ENCODE results near the gene IDNK. TPM values are rescaled to one million over a fixed set of nuclear protein-coding genes. Genes with fewer than 3 reads are reported as not detected.

Gene IDNK
- polyA plus RNA-seq, 3 donors = 5.0 to 15.0 (median 6.9) TPM

DNA sequence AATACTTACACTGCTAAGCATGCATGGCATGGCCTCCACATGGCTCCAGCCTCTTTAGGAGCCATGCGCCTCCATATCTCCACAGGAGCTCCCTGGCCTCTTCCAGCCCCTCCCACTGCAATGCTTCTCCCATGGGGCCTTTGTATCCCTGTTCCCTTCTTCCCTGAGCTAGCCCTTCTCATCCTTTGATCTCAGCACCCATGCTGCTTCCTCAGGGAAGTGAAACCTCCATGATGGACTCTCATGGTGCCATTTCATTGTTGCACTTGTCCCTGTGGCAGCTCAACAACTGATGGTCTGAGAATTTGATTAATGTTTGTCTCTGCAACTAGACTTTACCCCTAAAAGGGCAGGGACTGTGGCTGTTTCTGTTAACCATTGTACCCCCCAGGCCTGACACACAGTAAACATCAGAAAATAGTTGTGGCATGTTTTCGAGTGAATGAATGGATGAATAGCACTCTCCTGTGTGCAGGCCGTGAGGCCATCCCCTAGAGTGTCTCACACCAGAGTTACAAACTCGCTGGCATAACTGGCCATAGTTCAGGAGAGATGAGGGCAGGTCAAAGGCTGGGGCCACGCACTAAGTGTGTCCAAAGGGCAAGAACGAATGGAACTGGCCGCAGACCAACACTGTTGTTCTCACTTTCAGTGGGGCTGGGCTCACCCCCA, 6.6 kb downstream of the IDNK start:
- no peak overlapping the region for H3K27ac ChIP-seq (ENCODE audit: low read depth, low read length)
- 84 to 89% (median 86%) methylated on average over 7 of the region's 7 CpGs for WGBS, 3 donors

DNA sequence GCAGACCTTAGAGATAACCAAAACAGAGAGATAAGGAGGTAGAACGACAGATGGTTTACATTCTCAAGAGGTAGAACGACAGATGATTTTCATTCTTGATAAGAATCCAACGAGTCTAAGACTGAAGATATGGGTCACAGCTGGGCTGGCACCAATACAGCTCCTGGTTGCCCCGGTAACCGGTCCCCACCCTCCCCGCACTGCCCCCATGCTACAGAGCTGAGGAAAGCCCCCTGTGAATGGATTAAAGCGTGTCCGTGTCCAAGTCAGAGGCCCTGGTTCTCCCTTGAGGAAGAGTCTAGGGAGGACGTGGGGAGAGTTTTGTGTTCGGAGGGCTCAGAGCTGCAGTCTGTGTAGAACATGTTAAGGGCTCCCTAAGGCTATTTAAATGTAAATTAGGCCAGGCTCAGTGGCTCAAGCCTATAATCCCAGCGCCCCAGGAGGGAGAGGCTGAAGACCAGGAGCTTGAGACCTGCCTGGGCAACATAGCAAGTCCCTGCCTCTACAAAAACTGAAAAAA, 8.1 kb downstream of the IDNK start:
- WGBS, 3 donors = 44 to 55% (median 52%) methylated on average over 11 of the region's 11 CpGs

DNA sequence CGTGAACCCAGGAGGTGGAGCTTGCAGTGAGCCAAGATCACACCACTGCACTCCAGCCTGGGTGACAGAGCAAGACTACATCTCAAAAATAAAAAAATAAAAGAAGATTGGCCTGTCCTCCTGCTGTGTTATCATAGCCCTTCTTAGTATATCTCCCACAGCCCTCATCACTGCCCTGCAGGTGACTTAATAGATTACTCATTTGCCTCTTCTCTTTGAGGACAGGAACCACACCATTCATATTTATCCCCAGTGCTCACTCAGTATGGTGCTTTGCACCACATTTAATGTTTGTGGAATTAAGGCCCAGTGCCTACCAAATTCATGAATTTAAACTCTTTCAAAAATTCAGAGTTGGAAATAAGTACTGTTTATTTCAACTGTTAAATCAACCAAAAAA, 10.3 kb downstream of the IDNK start:
- 90 to 100% (median 100%) methylated on average over 1 of the region's 1 CpG for WGBS, 3 donors

More for the DNA sequence above, 8.1 kb downstream of the IDNK start:
- no peak overlapping the region for H3K27ac ChIP-seq (ENCODE audit: low read depth, low read length)

DNA sequence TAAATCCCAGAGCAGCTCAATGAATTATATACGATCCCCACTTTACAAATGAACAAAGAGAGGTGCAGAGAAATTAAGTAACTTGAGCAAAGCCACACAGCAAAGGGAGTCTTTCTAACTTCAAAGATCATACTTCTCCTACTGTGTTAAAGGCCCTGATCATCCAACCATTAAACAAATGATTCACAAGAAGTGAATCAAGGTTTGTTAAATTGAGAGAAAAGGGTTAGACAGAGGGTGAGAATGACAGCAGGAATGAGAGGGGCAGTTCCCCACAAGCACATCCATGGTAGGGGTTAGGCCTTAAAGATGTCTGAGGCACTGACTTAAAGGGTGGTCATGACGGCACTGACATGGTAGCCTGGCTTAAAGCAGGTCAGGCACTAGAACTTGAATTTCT, 10.7 kb downstream of the IDNK start:
- 95 to 97% (median 95%) methylated on average over 2 of the region's 2 CpGs for whole genome bisulfite sequencing, 3 donors
- no peak overlapping the region for H3K27ac ChIP-seq (ENCODE audit: low read depth, low read length)

More for the DNA sequence above, 10.3 kb downstream of the IDNK start:
- no peak overlapping the region for H3K27ac ChIP-seq (ENCODE audit: low read depth, low read length)

DNA sequence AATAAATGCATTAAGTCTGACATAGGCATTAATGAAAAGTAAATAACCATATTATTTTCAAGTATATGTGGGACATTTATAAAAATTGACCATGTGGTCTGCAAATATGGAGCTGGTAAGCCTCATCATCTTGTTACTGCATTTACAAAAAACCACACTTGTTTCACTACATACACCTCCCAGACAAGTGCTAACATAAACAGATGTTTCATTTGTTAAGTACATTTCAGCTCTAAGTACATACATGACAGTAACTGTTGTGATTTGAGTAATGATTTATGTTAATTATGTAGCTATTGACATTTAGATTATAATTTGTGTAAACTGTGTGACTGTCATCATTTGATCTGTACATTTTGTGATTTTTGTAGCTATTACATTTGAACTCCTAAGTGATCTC, 13.9 kb downstream of the IDNK start:
- no peak overlapping the region for H3K27ac ChIP-seq (ENCODE audit: low read depth, low read length)

DNA sequence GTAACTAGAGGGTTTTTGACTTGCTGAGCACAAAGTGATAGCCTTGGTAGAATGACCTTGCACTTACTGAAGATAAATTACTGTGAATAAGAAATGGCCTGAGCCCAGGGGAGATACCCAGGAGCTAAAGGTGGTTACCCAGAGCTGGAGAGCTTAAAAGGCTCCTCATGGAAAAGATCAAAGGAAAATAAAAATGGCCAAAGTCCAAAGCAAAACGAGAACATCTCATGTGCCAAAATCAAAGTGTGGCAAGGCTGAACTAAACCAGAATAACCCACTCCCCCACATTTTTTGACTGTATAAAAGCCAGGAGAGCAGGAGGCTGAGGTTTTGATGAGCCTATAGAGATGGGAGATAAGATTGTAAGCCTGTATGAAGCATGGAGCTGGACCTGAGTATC, 14.4 kb downstream of the IDNK start:
- WGBS, 3 donors = 19 to 65% (median 55%) methylated on average over 1 of the region's 1 CpG

DNA sequence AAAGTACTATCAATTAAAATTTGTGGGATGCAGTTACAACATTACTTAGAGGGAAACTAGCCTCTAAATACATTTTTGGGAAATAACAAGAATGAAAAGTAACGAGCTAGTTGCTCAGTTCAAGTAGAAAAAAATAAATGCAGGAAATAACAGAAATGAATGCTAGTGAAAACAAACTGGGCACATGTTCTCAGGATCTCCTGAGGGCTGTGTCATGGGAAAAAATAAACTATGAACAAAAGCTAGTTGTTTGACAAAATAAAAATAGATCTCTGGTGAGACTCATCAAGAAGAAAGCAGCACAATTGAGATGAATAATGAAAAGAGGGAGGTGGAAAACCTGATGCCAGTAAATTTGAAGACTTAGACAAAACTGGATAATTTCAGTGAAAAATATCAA, 16.3 kb downstream of the IDNK start:
- 37 to 79% (median 54%) methylated on average over 1 of the region's 1 CpG for WGBS, 3 donors

More for the DNA sequence above, 14.4 kb downstream of the IDNK start:
- no peak overlapping the region for H3K27ac ChIP-seq (ENCODE audit: low read depth, low read length)

DNA sequence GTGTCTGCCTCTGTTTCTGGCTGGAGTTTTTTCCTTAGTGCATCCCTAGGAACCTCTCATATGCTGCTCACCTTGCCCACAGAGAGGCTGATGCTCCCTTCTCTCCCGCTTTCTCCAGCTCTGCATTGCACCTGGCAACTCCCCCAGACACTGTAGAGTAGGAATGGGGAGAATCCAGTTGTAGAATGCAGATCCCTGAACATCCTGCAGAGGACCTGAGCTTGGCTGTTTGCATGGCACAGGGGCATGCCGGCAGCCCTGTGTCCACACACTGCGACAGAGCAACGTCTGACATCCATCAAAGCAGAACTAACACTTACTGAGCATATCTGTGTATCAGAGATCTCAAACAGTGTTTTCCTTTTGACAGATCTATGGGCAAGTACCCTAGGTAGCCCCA, 19.9 kb downstream of the IDNK start:
- no peak overlapping the region for H3K27ac ChIP-seq (ENCODE audit: low read depth, low read length)
- WGBS, 3 donors = 68 to 80% (median 75%) methylated on average over 4 of the region's 4 CpGs

More for the DNA sequence above, 16.3 kb downstream of the IDNK start:
- H3K27ac ChIP-seq (ENCODE audit: low read depth, low read length) = no peak overlapping the region

DNA sequence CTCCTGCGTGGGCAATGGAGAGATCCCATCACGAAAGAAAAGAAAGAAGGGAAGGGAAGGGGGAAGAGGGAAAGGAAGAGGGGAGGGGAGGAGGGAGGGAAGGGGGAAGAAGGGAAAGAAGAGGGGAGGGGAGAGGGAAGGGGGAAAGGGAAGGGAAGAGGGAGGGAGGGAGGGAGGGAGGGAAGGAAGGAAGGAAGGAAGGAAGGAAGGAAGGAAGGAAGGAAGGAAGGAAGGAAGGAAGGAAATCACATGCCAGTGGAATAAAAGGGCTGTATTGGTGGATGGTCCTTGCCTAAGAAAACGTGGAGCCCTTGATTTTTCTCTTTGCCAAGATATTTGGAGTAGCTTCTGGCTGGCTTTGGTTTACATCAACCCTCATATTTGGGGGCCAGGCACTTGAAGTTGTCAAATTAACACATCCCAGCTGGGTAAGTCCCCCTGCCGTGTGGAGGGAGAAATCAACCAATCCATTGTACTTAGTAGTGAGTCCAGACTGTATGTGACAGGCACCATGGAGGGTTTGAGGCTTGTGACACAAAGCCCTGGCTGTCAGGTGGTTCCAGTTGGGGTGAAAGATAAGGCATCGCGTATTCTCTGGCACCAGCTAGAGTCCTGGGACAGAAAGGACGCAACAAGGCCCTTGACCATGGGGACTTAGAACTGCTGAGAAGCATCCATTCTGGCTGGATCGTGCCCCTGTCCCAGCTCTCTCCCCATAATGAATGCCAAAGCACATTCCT, 23.7 kb downstream of the IDNK start:
- WGBS, 3 donors = 71 to 74% (median 73%) methylated on average over 8 of the region's 8 CpGs
- H3K27ac ChIP-seq (ENCODE audit: low read depth, low read length) = no peak overlapping the region

DNA sequence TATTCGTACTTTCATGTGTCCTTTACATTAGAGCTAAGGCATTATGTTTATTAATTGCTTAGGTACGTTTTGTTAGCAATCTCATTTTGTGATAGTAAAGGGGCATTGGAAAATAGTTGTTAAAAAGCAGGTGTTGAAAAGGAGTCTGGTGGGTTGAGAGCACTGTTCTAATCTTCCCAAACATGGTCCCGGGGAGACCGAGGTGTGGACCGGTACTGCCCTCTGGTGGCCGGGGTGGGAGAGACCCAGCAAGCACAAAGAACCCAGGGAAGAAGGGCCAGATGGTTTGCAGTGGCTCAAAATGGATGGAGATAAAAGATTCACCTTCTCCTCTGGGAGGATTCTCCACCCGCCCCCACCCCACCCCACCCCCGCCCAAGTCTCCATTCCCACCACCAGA, 26.1 kb downstream of the IDNK start:
- 42 to 52% (median 48%) methylated on average over 8 of the region's 8 CpGs for WGBS, 3 donors
- H3K27ac ChIP-seq (ENCODE audit: low read depth, low read length) = no peak overlapping the region

DNA sequence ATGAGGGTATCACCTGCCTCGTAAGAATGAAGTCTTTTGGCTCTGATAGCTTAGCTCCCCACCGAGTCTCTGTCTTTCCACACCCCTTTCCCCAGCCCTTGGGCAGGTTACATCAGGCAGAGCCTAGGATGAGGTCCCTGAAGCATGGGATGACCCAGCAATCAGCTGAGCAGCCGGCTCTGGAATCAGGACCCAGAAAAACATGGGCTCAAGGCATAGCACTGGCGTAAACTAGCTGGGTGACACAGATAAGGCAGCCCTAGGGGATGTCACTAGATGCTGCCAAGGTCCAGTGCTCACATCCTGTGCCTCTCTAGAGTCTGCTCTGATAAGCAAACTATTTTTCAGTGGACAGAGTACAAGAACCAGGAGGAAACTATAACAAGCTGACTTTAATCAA, 26.6 kb downstream of the IDNK start:
- H3K27ac ChIP-seq (ENCODE audit: low read depth, low read length) = no peak overlapping the region
- WGBS, 3 donors = 82 to 89% (median 84%) methylated on average over 4 of the region's 4 CpGs

DNA sequence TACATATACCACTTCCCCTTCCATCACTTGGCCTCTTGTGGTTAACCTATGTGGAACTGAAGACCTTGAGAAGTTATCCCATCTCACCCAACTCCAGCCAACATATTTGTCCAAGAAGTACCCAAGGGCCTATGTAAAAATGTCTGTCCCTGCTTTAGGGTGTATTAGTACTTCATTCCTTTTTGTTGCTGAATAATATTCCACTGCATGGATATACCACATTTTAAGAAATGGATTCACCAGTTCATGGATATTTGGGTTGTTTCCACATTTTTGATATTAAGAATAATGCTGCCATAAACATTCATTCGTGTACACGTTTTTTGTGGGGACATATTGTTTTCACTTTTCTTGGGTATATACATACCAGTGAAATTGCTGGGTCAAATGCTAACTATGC, 28.6 kb downstream of the IDNK start:
- no peak overlapping the region for H3K27ac ChIP-seq (ENCODE audit: low read depth, low read length)
- WGBS, 3 donors = 93 to 99% (median 98%) methylated on average over 2 of the region's 2 CpGs

DNA sequence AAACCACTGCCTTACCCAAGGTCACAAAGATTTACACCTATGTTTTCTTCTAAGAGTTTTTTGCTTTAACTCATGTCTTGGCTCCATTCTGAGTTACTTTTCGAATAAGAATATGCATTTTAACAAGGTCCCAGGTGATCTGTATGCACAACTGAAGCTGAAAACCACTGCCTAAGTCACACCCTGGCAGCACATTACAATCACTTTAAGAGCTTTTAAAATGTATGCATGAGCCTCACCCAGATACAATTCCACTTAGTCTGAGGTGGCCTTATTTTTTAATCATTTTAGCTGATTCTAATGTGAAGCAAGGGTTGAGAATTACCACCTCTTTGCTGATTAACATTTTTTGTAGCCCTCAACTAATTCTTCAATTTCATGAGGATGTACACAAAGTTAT, 29.5 kb downstream of the IDNK start:
- WGBS, 3 donors = 95 to 99% (median 97%) methylated on average over 1 of the region's 1 CpG
- no peak overlapping the region for H3K27ac ChIP-seq (ENCODE audit: low read depth, low read length)

DNA sequence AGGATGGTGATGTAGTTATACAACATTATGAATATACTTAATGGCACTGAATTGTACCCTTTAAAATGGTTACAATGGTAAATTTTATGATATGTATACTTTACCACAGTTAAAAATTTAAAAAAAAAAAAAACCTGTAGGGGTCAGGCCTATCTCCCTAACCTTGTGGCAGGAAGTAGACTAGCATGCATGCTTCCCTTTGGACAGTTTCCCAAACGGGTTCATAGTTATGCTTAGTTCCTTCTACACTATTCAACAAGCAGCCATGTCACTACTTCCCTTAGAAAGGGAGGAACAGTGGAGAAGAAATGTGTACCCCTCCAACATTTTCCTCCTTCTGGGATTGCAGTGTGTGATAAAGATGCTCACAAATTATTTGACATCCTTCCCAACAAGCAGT, 32.5 kb downstream of the IDNK start:
- no peak overlapping the region for H3K27ac ChIP-seq (ENCODE audit: low read depth, low read length)
- 35 to 68% (median 50%) methylated on average over 1 of the region's 1 CpG for WGBS, 3 donors

DNA sequence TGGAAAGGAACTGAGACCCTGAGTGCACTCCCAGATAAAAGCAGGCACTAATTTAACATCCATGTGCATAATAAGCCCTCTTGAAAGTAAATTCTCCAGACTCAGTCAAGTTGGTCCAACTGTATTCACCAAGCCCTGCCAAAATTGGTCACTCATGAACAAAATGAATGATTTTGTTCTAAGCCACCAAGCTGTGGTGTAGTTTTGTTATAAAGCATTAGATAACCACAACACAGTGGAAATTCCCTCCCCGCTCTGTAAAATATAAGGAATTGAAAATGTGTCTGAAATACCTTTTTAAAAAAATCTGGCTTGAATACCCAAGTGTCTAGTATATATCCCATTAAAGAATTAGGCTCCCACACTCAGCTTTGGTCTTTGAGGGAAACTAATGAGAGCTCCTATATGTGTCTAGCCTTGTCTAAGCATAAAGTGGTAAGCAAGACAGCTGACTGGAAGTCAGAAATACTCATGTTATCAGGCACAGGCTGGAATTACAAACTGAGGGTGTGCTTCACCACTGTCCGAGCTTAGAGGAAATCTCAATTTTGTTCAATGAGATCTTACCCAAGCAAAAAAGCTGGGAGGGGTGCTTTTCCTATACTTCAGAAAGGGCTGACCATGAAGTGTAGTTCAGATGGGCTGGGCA, 33.2 kb downstream of the IDNK start:
- 94 to 100% (median 95%) methylated on average over 2 of the region's 2 CpGs for WGBS, 3 donors
- H3K27ac ChIP-seq (ENCODE audit: low read depth, low read length) = no peak overlapping the region

DNA sequence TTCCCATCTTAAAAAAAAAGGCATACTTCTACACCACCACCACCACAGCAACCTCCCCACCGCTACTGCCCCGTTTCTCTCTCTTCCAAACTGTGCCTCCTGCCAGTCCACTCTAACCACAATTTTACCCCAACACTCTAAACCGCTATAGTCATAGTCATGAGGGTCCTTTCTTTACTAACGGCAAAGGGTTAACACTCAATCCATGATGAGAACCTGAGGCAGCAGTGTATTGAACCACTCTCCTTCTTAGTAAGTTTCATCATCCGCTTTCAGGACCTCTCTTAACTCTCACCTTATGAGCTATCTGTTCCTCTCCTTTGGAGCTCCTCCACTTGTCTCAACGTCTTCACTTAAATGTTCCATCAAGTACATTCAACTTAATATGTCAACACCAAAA, 34.0 kb downstream of the IDNK start:
- H3K27ac ChIP-seq (ENCODE audit: low read depth, low read length) = no peak overlapping the region
- WGBS, 3 donors = 85 to 96% (median 87%) methylated on average over 6 of the region's 6 CpGs

DNA sequence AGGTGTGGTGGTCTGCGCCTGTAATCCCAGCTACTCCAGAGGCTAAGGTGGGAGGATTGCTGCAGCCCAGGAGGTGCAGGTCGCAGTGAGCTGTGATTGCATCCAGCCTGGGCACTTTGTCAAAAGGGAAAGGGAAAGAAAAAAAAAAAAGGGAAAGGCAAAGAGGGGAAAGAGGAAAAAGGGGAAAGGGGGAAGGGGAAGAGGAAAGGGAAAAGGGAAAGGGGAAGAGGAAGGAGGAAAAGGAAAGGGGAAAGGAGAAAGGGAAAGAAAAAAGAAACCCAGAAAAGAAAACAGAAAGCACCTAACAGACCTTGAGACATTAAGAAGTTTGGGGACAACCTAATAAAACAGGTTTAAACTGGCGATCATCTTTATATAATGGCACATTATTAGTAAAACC, 40.0 kb downstream of the IDNK start:
- 93 to 97% (median 93%) methylated on average over 3 of the region's 3 CpGs for WGBS, 3 donors
- no peak overlapping the region for H3K27ac ChIP-seq (ENCODE audit: low read depth, low read length)

DNA sequence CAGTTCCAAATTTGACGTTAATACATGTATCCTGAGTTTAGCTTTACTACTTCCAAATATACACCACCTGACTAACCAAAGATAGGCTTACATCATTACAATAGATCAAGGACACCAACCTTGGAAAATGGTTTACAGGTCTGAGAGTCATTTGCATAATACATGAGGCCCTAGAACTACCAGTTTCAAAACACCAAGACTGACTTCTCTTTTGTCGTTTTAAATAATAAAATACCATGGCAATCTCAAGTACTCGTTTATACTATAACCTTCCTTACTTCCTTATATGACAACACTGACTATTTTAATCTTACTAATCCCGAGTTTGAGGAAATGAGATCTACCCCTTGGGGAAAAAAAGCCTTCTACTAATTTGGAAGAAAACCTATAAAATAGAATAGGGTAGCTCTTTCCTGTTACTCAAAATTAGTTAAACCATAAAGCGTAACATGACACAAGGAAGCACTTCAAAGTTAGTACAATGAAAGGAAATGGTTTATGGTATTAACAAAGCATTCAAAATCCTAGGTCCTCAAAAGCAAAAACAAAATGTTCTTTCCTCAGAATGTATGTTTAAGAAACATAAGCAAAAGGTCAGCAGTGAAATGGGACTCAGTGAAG, 42.7 kb downstream of the IDNK start:
- H3K27ac ChIP-seq (ENCODE audit: low read depth, low read length) = no peak overlapping the region
- WGBS, 3 donors = 43 to 66% (median 49%) methylated on average over 5 of the region's 5 CpGs

DNA sequence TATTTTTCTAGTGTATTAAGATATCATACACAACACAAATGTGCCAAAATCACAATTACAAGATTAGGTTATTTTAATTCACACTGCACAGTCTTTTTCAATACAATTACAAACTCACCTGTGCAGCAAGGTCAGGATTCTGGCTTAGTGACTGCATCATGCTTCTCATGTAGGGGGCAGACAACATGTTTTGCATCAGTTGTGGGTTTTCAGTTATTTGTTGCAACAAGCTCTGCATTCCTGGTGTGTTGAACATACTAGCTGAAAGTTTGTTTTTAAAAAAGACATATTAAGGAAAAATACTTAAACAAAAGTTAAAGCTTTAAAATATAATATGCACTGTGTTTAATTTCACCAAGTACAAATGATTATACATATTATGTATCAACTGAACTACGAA, 46.1 kb downstream of the IDNK start:
- no peak overlapping the region for H3K27ac ChIP-seq (ENCODE audit: low read depth, low read length)
- 94 to 100% (median 94%) methylated on average over 1 of the region's 1 CpG for WGBS, 3 donors

Data from adipose tissue (tissue), 3 donors.